ENCODE results near the gene CHCT1. TPM values are rescaled to one million over a fixed set of nuclear protein-coding genes. Genes with fewer than 3 reads are reported as not detected.
"Not testable (repeated sequence)": the region's sequence is repeated elsewhere in the genome, so short reads cannot be mapped to it uniquely, and the experiment has no call there.

The CHCT1 gene
- total and polyA plus RNA-seq, 3 donors from 2014 or later: 64.0 to 281 (median 102) TPM

GRCh38 chr17:60383379-60383778 lies 38.9 kb upstream of the CHCT1 start:
- no peaks in the 10 kb centered on the region for H3K9me3 ChIP-seq
- H3K4me1 ChIP-seq: no peaks in the 10 kb centered on the region
- 49 to 71% methylated on average over 3 of the region's 3 CpGs for WGBS, 2 donors
- TF ChIP-seq CTCF (IDR thresholded peaks at IDR 0.05) (no peak), POLR2A (IDR thresholded peaks at IDR 0.05) (no peak)
- H3K27ac ChIP-seq: no peak overlapping the region
- intact Hi-C loops (cut with DNase I; ENCODE audit: low total_unique reads): no loop called here
- H3K36me3 ChIP-seq (ENCODE audit: low read depth, missing control alignments): no peaks in the 10 kb centered on the region
- no peak for DNase-seq
- no peak overlapping the region for H3K4me3 ChIP-seq
- no peaks in the 10 kb centered on the region for H3K27me3 ChIP-seq

DNA sequence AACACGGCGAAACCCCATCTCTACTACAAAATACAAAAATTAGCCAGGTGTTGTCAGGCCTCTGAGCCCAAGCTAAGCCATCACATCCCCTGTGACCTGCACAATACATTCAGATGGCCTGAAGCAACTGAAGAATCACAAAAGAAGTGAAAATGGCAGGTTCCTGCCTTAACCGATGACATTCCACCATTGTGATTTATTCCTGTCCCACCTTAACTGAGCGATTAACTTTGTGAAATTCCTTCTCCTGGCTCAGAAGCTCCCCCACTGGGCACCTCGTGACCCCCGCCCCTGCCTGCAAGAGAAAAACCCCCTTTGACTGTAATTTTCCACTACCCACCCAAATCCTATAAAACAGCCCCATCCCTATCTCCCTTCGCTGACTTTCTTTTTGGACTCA lies 37.4 kb upstream of the CHCT1 start:
- DNase-seq; H3K27ac ChIP-seq; intact Hi-C loops (cut with DNase I; ENCODE audit: low total_unique reads); H3K4me1 ChIP-seq; H3K4me3 ChIP-seq; H3K9me3 ChIP-seq; H3K27me3 ChIP-seq; H3K36me3 ChIP-seq (ENCODE audit: low read depth, missing control alignments): not testable (repeated sequence)
- WGBS, 2 donors: 93 to 95% methylated on average over 7 of the region's 7 CpGs

- TF ChIP-seq CTCF (IDR thresholded peaks at IDR 0.05) (no peak), POLR2A (IDR thresholded peaks at IDR 0.05) (no peak)
- Histone ChIP-seq H3K4me1 (peaks cover 11% of the 10 kb centered on the region), H3K9me3 (no peaks in the 10 kb centered on the region), H3K4me3 (no peak overlapping the region), H3K36me3 (ENCODE audit: low read depth, missing control alignments) (no peaks in the 10 kb centered on the region), H3K27ac (no peak overlapping the region), H3K27me3 (no peaks in the 10 kb centered on the region)
- WGBS, 2 donors: 58 to 66% methylated on average over 4 of the region's 4 CpGs
- DNase-seq: no peak
- intact Hi-C loops (cut with DNase I; ENCODE audit: low total_unique reads): no loop called here
Measured at GRCh38 chr17:60386147-60387058, 35.9 kb upstream of the CHCT1 start.

DNA sequence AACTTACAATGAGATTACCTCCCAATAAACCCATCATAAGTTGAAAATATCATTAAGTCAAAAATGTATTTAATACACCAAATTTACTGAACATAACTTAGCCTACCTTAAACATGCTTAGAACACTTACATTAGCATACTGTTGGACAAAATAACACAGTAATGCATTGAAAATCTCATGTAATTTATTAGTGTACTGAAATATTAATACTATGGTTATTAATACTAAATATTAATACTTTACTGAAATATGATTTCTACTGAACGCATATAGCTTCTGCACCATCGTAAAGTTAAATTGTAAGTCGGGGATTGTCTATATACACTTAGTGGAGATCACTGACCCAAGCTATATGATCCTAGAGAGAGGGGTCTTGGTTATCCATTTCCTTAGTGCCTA lies 34.6 kb upstream of the CHCT1 start:
- Histone ChIP-seq H3K4me1 (peaks cover 11% of the 10 kb centered on the region), H3K27ac (no peak overlapping the region), H3K36me3 (ENCODE audit: low read depth, missing control alignments) (no peaks in the 10 kb centered on the region), H3K27me3 (no peaks in the 10 kb centered on the region), H3K9me3 (no peaks in the 10 kb centered on the region), H3K4me3 (no peak overlapping the region)
- intact Hi-C loops (cut with DNase I; ENCODE audit: low total_unique reads): no loop called here
- WGBS, 2 donors: 73 to 84% methylated on average over 3 of the region's 3 CpGs
- TF ChIP-seq POLR2A (IDR thresholded peaks at IDR 0.05) (no peak), CTCF (IDR thresholded peaks at IDR 0.05) (no peak)
- no peak for DNase-seq

- TF ChIP-seq CTCF (IDR thresholded peaks at IDR 0.05): no peak
- TF ChIP-seq POLR2A (IDR thresholded peaks at IDR 0.05): no peak
- no peak for DNase-seq
- 26 to 35% methylated on average over 3 of the region's 3 CpGs for whole genome bisulfite sequencing, 2 donors
- no peak overlapping the region for H3K4me3 ChIP-seq
- no peaks in the 10 kb centered on the region for H3K9me3 ChIP-seq
- no peak overlapping the region for H3K27ac ChIP-seq
- H3K36me3 ChIP-seq (ENCODE audit: low read depth, missing control alignments): no peaks in the 10 kb centered on the region
- intact Hi-C loops (cut with DNase I; ENCODE audit: low total_unique reads): no loop called here
- H3K27me3 ChIP-seq: no peaks in the 10 kb centered on the region
- peaks cover 15% of the 10 kb centered on the region for H3K4me1 ChIP-seq
Measured at GRCh38 chr17:60388742-60389141, 33.5 kb upstream of the CHCT1 start.
